Stimulated activated CD8-positive, alpha-beta memory T cell treated with anti-CD3 and anti-CD28 coated beads, Interleukin-4, amount 100 ng/mL, for 24 hours (primary cell): ENCODE measurements around the gene ZNF804A.
"Not testable (repeated sequence)": the region's sequence is repeated elsewhere in the genome, so short reads cannot be mapped to it uniquely, and the experiment has no call there.

Experiments
- DNase-seq: peaks from one replicate; pipeline ENCODE4 v3.0.0-alpha.2; 2020; ENCODE audit warnings: low read depth

Gene ZNF804A

GRCh38 chr2:184834699-184835397, 236.5 kb downstream of the ZNF804A start:
- no peak for DNase-seq

DNA sequence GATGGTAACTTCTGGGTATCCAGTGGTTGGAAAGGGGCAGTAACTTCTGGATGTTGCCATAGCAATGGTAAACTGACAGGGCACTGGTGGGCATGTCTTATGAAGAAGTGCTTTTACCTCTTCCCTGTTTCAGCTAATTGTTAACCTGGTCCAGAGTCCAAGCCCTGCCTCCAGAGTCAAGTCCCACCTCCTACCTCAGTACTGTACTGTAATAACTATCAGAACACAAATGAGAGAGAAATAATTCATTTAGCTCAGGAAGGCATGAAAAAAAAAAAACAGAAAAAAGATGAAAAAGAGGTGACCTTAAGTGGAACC, 237.0 kb downstream of the ZNF804A start:
- DNase-seq, result no peak

DNA sequence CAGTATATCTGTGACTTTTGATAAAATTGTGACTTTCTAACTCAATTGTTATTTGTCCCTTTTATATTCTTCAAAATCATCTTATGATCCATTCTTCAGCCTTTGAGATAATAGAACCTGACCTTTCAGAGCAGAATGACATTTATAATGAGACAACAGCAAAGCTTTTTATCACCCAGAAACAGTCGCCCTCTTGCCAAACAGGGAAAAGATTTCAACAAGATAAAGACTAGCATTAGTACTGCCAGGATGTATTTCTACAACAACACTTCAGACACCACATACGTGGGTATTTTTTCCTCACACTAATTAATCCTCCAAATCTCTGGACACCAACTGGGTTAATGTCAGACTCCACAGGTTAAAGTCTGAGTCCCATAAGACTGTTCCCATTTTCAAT, 249.0 kb downstream of the ZNF804A start:
- no peak for DNase-seq

DNA sequence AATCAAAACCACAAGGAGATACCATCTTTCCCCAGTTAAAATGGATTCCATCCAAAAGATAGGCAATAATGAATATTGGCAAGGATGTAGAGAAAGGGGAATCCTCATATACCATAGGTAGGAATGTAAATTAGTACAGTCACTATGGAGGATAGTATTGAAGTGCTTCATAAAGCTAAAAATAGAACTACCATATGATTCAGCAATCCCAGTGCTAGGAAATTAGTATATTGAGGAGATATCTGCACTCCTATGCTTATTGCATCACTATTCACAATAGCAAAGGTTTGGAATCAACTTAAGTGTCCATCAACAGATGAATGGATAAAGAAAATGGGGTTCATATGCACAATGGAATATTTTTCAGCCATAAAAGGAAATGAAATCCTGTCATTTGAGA, 251.2 kb downstream of the ZNF804A start:
- DNase-seq, result no peak

- DNase-seq, result no peak
Observed at GRCh38 chr2:184851576-184851975, 253.2 kb downstream of the ZNF804A start.

DNA sequence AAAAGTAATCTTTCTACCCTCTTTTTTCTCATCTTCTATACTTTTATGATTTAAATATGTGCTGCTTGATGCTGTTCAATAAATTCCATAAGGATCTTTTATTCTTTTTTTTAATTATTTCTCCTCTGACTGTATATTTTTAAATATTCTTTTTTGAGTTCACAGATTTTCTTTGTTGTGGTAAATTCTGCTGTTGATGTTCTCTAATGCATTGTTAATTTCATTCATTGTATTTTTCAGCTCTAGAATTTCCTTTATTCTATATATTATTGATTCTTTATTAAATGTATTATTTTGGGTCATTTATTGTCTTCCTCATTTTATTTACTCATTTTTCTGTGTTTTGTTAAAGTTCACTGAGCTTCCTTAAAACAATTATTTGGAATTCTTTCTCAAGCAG, 260.9 kb downstream of the ZNF804A start:
- DNase-seq, result no peak

- DNase-seq, result no peak
Observed at GRCh38 chr2:184860744-184861143, 262.4 kb downstream of the ZNF804A start.

DNA sequence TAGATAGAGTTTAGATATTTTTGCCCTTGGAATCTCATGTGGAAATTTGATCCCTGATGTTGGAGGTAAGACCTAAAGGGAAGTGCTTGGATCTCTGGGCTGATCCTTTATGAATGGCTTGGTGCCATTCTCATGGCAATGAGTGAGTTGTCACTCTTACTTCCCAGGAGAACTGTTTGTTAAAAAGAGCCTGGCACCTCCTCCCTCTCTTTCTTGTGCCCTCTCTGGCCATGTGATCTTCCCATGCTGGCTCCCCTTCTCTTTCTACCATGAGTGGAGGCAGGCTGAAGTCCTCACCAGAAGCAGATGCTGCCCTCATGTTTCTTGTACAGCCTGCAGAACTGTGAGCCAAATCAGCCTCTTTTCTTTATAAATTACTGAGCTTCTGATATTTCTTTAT, 276.9 kb downstream of the ZNF804A start:
- DNase-seq, result no peak

GRCh38 chr2:184875911-184876310, 277.6 kb downstream of the ZNF804A start:
- no peak for DNase-seq

- no peak for DNase-seq
Observed at GRCh38 chr2:184877909-184878308, 279.6 kb downstream of the ZNF804A start.

DNA sequence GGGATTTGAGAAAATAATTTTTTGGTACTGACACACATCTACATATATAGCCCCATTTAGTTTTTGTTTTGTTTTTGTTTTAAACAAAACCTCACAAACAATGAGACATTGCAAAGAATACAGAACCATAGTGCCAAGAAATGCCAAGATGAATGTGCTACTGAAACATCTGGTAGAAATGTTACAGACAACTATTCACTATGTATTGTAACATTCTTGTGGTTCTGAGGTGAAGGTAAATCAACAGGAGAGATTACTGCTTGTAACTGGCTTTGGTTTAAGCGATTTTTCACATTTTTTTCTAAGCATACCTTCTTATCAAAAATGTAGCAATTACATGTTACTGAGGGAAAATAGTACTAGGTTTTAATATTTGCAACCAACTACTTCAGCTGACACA, 281.3 kb downstream of the ZNF804A start:
- DNase-seq, result no peak

DNA sequence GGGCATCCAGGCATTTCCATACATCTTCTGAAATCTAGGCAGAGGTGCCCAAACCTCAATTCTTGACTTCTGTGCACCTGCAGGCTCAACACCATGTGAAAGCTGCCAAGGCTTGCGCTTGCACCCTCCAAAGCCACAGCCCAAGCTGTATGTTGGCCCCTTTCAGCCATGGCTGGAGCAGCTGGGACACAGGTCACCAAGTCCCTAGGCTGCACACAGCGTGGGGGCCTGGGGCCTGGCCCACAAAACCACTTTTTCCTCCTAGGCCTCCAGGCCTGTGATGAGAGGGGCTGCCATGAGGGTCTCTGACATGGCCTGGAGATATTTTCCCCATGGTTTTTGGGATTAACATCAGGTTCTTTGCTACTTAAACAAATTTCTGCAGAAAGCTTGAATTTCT, 288.3 kb downstream of the ZNF804A start:
- DNase-seq, result not testable (repeated sequence)

GRCh38 chr2:184890311-184890710, 292.0 kb downstream of the ZNF804A start:
- DNase-seq, result no peak

DNA sequence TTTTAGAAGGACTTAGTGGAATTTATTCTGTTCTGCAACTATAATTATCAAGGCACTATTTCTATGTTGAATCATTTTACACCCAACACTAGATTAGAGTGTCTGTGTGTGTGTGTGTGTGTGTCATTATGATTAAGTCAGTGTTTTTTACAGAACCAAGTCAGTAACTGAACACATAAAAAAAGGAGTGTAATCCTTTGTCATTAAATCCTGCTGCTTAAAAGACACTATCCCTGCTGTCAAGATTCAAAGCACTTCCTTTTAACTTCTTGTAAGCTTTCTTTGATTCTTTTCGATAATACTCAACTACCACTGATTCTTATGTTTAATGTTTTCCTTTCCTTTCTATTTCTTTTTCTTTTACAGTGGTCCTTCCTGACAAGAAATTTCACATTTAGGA, 306.7 kb downstream of the ZNF804A start:
- DNase-seq, result no peak

GRCh38 chr2:184906160-184906559, 307.8 kb downstream of the ZNF804A start:
- DNase-seq, result no peak

GRCh38 chr2:184906709-184907108, 308.4 kb downstream of the ZNF804A start:
- DNase-seq, result no peak

DNA sequence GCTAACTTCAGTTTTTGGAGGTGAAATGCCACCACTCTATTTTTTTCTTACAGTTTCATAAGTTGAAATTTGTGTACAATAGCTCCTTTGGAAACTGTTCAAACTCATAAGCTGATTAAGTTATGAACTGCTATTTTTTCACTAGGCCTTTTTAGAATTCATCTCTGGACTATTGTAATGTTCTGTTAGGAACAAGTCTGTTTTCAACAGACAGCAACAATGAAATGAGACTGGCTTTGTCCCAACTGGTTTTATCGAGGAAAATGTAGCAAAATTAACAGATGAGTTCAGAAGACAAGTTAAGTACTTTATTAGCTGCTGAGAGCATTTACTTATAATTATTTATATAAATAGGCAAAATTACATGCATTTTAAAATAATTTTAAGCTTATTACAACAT, 310.6 kb downstream of the ZNF804A start:
- DNase-seq, result no peak

- DNase-seq, result no peak
Observed at GRCh38 chr2:184920451-184920965, 322.2 kb downstream of the ZNF804A start.

DNA sequence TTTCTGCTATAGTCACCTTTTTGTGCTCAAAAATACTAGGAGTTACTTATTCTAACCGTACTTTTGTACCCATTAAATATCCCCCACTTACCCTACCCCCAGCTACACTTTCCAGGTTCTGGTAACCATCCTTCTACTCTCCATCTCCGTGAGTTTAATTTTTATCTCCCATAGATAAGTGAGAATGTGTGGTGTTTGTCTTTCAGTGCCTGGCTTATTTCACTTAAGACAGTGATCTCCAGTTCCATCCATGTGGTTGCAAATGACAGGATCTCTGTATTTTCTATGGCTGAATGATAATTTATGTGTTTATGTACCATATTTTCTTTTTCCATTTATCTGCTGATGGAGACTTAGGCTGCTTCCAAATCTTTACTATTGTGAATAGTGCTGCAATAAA, 323.3 kb downstream of the ZNF804A start:
- no peak for DNase-seq

DNA sequence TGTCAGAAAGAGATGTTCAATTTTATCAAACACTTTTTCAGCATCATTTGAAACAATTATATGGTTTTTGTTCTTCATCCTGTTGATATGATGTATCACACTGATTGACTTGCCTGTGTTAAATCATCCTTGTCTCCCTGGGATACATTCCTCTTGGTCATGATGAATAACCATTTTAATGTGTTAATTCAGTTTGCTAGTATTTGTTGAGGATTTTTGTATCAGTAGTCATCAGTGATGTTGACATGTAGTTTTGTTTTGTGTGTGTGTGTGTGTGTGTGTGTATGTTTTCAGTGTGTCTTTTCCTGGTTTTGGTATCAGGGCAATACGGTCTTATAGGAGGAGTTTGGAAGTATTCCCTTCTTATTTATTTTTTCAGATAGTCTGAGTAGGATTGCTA, 325.4 kb downstream of the ZNF804A start:
- no peak for DNase-seq

- no peak for DNase-seq
Observed at GRCh38 chr2:184927040-184927439, 328.7 kb downstream of the ZNF804A start.

- no peak for DNase-seq
Observed at GRCh38 chr2:184936761-184937160, 338.4 kb downstream of the ZNF804A start.

- DNase-seq, result no peak
Observed at GRCh38 chr2:184938221-184938985, 340.1 kb downstream of the ZNF804A start.

- DNase-seq, result no peak
Observed at GRCh38 chr2:184945326-184945725, 347.0 kb downstream of the ZNF804A start.
